ENCODE data around the gene ADCK2.

The ADCK2 gene

GRCh38 chr7:140649556-140650205, 23.1 kb upstream of the ADCK2 start:
- DNase-seq (ENCODE audit: low read depth), result no peak
- no peak overlapping the region for H3K4me3 ChIP-seq (ENCODE audit: low read depth, low read length)
- TF ChIP-seq, protein P1, sequence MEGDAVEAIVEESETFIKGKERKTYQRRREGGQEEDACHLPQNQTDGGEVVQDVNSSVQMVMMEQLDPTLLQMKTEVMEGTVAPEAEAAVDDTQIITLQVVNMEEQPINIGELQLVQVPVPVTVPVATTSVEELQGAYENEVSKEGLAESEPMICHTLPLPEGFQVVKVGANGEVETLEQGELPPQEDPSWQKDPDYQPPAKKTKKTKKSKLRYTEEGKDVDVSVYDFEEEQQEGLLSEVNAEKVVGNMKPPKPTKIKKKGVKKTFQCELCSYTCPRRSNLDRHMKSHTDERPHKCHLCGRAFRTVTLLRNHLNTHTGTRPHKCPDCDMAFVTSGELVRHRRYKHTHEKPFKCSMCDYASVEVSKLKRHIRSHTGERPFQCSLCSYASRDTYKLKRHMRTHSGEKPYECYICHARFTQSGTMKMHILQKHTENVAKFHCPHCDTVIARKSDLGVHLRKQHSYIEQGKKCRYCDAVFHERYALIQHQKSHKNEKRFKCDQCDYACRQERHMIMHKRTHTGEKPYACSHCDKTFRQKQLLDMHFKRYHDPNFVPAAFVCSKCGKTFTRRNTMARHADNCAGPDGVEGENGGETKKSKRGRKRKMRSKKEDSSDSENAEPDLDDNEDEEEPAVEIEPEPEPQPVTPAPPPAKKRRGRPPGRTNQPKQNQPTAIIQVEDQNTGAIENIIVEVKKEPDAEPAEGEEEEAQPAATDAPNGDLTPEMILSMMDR (IDR thresholded peaks at IDR 0.05; ENCODE audit: insufficient read depth, low read depth, low read length, missing control alignments), result no peak

GRCh38 chr7:140650367-140650766, 22.4 kb upstream of the ADCK2 start:
- DNase-seq (ENCODE audit: low read depth), result no peak
- TF ChIP-seq, protein P1 (IDR thresholded peaks at IDR 0.05; ENCODE audit: insufficient read depth, low read depth, low read length, missing control alignments), result no peak
- H3K4me3 ChIP-seq (ENCODE audit: low read depth, low read length), result no peak overlapping the region

DNA sequence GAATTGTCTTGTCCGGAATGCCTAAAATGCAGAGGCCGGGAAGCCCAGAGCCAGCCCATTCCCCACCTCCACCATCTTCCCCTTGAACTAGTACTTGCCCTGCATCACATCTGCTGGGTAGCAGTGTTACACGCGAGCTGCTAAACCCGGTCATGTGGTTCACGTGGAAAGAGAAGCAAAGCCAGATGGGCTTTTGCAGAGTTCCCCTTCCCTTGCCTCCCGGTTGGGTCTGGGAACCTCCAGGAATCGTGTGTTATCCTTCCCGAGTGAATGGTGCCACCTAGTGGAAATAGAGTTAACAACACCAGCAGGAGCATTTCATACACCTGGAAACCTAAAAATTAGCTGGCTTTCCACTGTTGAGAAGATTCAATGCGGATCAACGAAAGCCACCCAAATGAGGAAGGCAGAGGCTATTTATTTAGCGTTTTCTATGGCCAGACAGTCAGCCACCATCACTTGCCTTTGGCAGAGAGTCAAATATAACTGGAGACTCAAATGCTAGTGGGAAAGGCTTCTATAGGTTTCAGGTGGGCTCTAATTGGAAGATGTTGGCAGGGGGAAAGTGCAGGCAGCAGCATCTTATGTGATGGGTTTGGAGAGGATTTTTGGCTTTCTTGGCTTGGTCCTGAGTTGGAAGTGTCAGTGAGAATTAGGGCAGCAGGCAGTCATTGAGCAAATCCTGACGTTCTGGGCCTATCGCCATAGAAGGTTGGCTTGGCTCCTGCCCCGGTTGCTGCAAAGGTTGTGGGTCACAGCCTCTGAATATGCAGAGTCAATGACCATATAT, 19.2 kb upstream of the ADCK2 start:
- DNase-seq (ENCODE audit: low read depth), result peak; percentile 52
- no peak overlapping the region for H3K4me3 ChIP-seq (ENCODE audit: low read depth, low read length)
- TF ChIP-seq, protein P1 (IDR thresholded peaks at IDR 0.05; ENCODE audit: insufficient read depth, low read depth, low read length, missing control alignments), result peak; percentile 80

DNA sequence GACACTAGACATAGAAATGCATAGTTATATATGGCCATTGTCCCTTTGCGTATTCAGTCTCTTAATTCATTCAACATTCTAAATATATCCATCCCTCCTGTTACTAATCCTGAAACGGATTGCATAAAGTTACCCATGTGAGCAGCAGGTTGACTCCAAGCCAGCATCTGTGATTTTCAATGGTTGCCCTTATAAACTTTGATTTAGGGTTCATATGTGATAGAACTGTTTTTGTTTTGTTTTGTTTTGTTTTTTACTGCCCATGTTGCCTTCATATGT, 18.7 kb upstream of the ADCK2 start:
- no peak overlapping the region for H3K4me3 ChIP-seq (ENCODE audit: low read depth, low read length)
- DNase-seq (ENCODE audit: low read depth), result no peak
- TF ChIP-seq, protein P1 (IDR thresholded peaks at IDR 0.05; ENCODE audit: insufficient read depth, low read depth, low read length, missing control alignments), result no peak

- H3K4me3 ChIP-seq (ENCODE audit: low read depth, low read length), result no peak overlapping the region
- no peak for DNase-seq (ENCODE audit: low read depth)
- TF ChIP-seq, protein P1 (IDR thresholded peaks at IDR 0.05; ENCODE audit: insufficient read depth, low read depth, low read length, missing control alignments), result no peak
Observed at GRCh38 chr7:140654661-140655060, 18.1 kb upstream of the ADCK2 start.

- TF ChIP-seq, protein P1 (IDR thresholded peaks at IDR 0.05; ENCODE audit: insufficient read depth, low read depth, low read length, missing control alignments), result no peak
- no peak for DNase-seq (ENCODE audit: low read depth)
- H3K4me3 ChIP-seq (ENCODE audit: low read depth, low read length), result no peak overlapping the region
Observed at GRCh38 chr7:140655511-140656408, 17.0 kb upstream of the ADCK2 start.
